ENCODE data around the gene ZNF436.
A peak's percentile ranks its signal among the peaks of the same experiment; 100 is the strongest.

Gene ZNF436

DNA sequence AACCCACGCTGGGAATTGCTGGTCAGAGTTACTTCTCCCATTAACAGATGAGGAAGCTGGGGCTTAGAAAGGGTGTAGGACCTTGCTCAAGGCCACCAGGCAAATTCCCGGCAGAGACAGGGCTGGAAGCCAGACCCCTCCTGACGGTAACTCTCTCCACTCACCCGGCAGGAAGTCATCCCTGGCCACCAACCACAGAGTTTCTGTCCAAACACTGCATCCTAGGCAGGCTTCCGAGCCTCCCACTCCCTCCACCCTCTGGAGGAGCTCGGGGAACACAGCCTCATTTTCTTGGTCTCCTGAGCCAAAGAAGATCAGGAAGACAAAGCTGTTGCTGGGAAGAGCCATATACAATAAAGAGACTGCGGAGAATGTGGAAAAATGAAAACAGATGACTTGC, 25.0 kb upstream of the ZNF436 start:
- FAIRE-seq = no peak
- DNase-seq (ENCODE audit: insufficient read length, low spot score) = no peak
- TF ChIP-seq TAF1 (IDR thresholded peaks at IDR 0.05; ENCODE audit: low read depth, low read length) = no peak
- TF ChIP-seq POLR2A (IDR thresholded peaks at IDR 0.05; ENCODE audit: low read depth, low read length) = no peak
- no peak for TF ChIP-seq SPI1 (IDR thresholded peaks at IDR 0.05; ENCODE audit: low read depth, low read length)
- TF ChIP-seq POLR2AphosphoS5 (IDR thresholded peaks at IDR 0.05; ENCODE audit: low read depth, low read length) = no peak
- no peak for TF ChIP-seq PAX5 (IDR thresholded peaks at IDR 0.05; ENCODE audit: insufficient read depth, low read length, severe bottlenecking)
- TF ChIP-seq POU2F2 (IDR thresholded peaks at IDR 0.05; ENCODE audit: low read depth, low read length) = no peak

DNA sequence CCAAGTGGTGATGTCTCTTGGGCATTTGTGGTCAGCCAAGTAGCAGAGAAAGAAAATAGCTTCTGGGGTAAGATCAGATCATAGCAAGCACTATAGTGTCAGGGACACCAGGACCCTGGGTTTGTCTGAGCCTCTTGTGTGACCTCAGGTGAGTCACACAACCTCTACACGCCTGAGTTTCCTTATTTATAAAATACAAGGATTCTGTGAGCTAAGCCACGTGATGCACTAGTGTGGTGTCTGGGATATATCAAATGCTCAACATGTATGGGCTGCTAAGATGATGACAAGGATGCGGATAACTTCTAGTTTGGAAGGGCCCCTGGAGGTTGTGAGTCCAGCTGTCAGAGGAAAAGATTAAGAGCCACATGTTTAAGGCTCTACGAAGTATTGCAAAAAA, 24.5 kb upstream of the ZNF436 start:
- FAIRE-seq (no peak), DNase-seq (ENCODE audit: insufficient read length, low spot score) (no peak)
- no peak for TF ChIP-seq POLR2A (IDR thresholded peaks at IDR 0.05; ENCODE audit: low read depth, low read length)
- no peak for TF ChIP-seq POLR2AphosphoS5 (IDR thresholded peaks at IDR 0.05; ENCODE audit: low read depth, low read length)
- no peak for TF ChIP-seq SPI1 (IDR thresholded peaks at IDR 0.05; ENCODE audit: low read depth, low read length)
- TF ChIP-seq POU2F2 (IDR thresholded peaks at IDR 0.05; ENCODE audit: low read depth, low read length) = no peak
- no peak for TF ChIP-seq TAF1 (IDR thresholded peaks at IDR 0.05; ENCODE audit: low read depth, low read length)
- no peak for TF ChIP-seq PAX5 (IDR thresholded peaks at IDR 0.05; ENCODE audit: insufficient read depth, low read length, severe bottlenecking)

DNA sequence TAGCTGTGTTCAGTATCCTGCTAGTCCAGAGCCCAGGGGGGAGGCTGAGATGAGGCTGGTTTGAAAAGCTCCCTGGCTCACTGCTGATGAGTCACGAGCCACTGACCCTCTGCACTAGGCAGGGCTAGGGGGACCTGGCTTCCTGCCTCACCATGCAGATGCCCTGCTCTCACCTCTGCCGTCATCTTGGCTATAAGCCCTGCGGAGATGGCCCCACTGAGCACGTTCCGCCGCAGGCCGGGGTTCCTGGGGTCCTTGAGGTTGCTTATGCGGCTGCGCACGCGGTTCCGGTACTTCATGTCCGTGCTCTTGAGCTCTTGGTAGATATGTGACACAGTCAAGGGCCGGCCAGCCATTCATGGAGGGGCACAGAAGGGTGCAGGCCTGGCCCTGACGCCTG, 24.1 kb upstream of the ZNF436 start:
- DNase-seq (ENCODE audit: insufficient read length, low spot score) (no peak), FAIRE-seq (no peak)
- TF ChIP-seq PAX5 (IDR thresholded peaks at IDR 0.05; ENCODE audit: insufficient read depth, low read length, severe bottlenecking) (no peak), SPI1 (IDR thresholded peaks at IDR 0.05; ENCODE audit: low read depth, low read length) (no peak), TAF1 (IDR thresholded peaks at IDR 0.05; ENCODE audit: low read depth, low read length) (no peak), POLR2AphosphoS5 (IDR thresholded peaks at IDR 0.05; ENCODE audit: low read depth, low read length) (no peak)

DNA sequence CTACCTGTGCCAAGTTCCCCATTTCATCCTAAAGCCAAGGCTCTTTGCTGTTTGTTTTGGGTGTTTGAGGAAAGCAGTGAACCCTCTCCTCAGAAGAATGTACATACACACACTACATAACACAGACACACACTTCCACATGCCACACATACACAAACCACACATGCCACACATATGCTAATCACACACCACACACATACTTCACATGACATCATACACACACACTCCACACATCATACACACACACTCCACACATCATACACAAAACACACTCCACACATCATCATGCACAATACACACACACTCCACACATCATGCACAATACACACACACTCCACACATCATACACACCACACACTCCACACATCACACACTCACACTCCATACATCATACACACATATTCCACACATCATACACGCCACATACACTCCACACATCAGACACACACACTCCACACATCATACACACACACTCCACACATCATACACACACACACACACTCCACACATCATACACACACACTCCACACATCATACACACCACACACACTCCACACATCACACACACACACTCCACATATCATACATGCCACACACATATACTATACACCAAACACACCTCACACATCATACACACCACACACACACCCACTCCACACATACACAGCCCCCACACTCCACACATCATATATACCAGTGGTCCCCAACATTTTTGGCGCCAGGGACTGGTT, 22.7 kb upstream of the ZNF436 start:
- FAIRE-seq (peak; percentile 98), DNase-seq (ENCODE audit: insufficient read length, low spot score) (no peak)
- TF ChIP-seq TAF1 (IDR thresholded peaks at IDR 0.05; ENCODE audit: low read depth, low read length) (no peak), POLR2A (IDR thresholded peaks at IDR 0.05; ENCODE audit: low read depth, low read length) (no peak), SPI1 (IDR thresholded peaks at IDR 0.05; ENCODE audit: low read depth, low read length) (no peak), PAX5 (IDR thresholded peaks at IDR 0.05; ENCODE audit: insufficient read depth, low read length, severe bottlenecking) (no peak), POU2F2 (IDR thresholded peaks at IDR 0.05; ENCODE audit: low read depth, low read length) (no peak), POLR2AphosphoS5 (IDR thresholded peaks at IDR 0.05; ENCODE audit: low read depth, low read length) (no peak)

DNA sequence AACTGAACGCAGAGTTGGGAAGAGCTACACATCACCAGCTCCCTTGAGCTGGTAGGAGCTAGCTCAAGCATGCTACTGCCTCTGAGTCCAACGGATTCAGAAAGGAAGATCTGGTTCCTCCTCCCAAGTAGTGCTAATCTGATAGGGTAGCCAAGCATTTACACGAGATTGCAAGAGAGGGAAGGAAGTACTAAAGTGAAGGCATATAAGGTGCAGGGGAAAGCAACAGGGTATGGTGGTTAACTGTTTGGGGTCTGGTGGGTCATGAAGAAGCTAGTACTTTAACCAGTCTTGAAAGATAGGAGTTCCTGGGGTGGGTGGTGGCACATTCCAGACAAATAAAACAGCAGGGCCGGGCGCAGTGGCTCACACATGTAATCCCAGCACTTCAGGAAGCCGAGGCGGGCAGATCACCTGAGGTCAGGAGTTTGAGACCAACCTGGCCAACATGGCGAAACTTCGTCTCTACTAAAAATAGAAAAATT, 20.2 kb upstream of the ZNF436 start:
- FAIRE-seq = no peak
- no peak for DNase-seq (ENCODE audit: insufficient read length, low spot score)
- TF ChIP-seq SPI1 (IDR thresholded peaks at IDR 0.05; ENCODE audit: low read depth, low read length) (no peak), TAF1 (IDR thresholded peaks at IDR 0.05; ENCODE audit: low read depth, low read length) (no peak), POU2F2 (IDR thresholded peaks at IDR 0.05; ENCODE audit: low read depth, low read length) (no peak), POLR2AphosphoS5 (IDR thresholded peaks at IDR 0.05; ENCODE audit: low read depth, low read length) (no peak), POLR2A (IDR thresholded peaks at IDR 0.05; ENCODE audit: low read depth, low read length) (no peak), PAX5 (IDR thresholded peaks at IDR 0.05; ENCODE audit: insufficient read depth, low read length, severe bottlenecking) (no peak)

DNA sequence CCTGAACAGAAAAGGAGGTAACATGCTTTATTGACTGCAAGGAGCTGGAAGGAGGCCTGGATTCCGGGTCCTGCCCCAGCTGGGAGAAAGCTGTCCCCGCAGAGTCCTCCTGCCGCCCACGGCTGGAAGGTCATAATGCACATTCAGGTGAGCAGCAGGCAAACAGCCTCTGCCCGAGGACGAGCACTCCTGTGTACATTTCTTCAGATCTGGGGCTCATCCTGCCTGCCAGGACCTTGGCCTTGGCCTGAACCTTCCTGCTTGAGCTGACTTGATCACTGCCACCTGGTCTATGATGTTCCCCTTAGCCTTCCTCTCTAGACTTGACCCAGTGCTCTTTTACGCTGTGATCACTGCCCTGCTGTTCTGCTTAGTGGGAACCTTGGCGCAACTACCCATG, 17.9 kb upstream of the ZNF436 start:
- FAIRE-seq = no peak
- DNase-seq (ENCODE audit: insufficient read length, low spot score) = no peak
- TF ChIP-seq TAF1 (IDR thresholded peaks at IDR 0.05; ENCODE audit: low read depth, low read length) (no peak), POU2F2 (IDR thresholded peaks at IDR 0.05; ENCODE audit: low read depth, low read length) (no peak), SPI1 (IDR thresholded peaks at IDR 0.05; ENCODE audit: low read depth, low read length) (no peak)

DNA sequence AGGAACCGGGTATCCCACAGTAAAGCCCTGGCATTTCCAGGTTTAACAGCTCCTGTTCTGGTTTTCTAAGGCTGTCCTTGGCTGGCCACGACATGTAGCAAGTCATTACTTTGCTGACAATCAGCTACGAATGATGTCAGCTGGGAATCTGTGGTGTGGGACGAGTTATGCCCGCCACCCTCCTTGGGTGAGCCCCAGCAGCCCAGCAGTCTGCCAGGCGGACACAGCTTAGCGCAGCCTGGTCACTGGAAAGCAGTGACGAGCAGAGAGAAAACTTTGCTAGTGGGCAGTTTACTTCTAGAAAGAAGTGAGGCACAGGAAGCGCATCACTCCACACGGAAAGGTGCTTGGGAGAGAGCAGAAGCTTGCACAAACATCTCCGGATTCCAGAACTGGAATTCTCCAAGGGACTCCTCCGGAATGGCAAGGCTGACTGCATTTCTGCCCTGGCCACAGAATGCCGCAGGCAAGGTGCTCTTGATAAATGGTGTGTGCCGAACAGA, 15.5 kb upstream of the ZNF436 start:
- DNase-seq (ENCODE audit: insufficient read length, low spot score) (no peak), FAIRE-seq (no peak)

DNA sequence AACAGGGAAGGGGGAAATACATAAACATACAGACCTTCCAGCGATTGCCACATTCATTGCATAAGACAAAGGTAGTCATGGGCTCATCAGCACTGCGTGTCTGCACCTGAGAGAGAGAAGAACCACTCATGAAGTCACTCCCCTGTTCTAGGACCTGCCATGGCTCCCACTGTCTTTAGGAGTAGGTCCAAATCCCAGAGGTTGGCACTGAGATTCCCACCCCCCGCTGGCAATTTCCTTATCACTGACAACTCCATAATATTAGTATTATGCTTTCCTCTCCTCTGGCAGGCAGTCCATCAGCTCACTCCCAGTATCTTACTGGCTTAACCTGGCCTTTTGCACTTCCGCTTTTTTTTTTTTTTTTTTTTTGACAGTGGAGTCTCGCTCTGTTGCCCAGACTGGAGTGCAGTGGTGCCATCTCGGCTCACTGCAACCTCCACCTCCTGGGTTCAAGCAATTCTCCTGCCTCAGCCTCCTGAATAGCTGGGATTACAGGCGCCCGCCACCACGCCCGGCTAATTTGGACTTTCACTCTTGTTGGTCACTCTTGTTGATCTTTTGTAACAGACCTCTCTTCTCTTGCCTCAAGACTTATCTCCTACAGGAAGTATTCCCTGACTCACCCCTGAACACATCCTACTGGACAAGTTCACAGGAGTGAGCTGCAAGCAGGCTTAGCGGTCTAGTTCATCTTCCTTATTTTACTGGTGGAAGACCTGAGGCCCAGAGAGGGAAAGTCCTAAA, 14.8 kb upstream of the ZNF436 start:
- TF ChIP-seq TAF1 (IDR thresholded peaks at IDR 0.05; ENCODE audit: low read depth, low read length) = no peak
- TF ChIP-seq POLR2AphosphoS5 (IDR thresholded peaks at IDR 0.05; ENCODE audit: low read depth, low read length) = no peak
- no peak for TF ChIP-seq POLR2A (IDR thresholded peaks at IDR 0.05; ENCODE audit: low read depth, low read length)
- no peak for TF ChIP-seq SPI1 (IDR thresholded peaks at IDR 0.05; ENCODE audit: low read depth, low read length)
- TF ChIP-seq POU2F2 (IDR thresholded peaks at IDR 0.05; ENCODE audit: low read depth, low read length) = no peak
- TF ChIP-seq PAX5 (IDR thresholded peaks at IDR 0.05; ENCODE audit: insufficient read depth, low read length, severe bottlenecking) = no peak
- no peak for DNase-seq (ENCODE audit: insufficient read length, low spot score)
- FAIRE-seq = no peak

More for the DNA sequence above, 15.5 kb upstream of the ZNF436 start:
- no peak for TF ChIP-seq POU2F2 (IDR thresholded peaks at IDR 0.05; ENCODE audit: low read depth, low read length)

DNA sequence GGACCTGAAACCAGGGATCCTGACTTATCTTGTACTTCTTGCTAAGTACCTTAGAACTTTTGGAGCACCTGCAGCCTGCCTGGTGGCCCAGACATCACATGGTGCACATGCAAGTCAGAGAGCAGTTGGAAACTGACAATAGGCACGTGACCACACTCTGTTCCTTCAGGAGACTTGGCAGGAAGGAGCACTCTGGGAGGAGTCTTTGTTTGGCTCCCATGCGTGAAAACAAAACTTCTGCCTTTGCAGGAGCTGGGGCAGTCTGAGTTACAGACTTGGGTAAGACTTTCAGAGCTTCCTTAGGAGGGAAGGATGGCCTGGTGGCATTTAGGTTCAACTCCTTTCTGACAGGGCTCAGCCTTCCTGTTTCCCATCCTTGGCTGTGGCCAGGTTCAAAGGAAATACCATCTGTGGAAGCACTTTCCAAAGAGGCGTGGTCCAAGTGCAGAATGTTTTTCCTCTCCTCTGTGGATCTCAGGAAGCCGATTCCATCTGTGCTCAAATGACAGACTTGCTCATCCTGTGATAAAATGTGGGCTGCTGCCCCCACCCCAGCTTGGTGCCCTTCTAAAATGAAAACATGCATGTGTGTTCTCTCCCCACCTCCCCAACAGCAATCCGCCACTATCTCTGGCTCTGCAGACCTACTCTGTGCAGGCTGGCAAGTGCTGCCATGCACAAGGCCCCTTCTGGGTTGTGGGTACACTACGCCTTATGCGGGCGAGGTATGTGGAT, 14.1 kb upstream of the ZNF436 start:
- FAIRE-seq = no peak
- TF ChIP-seq PAX5 (IDR thresholded peaks at IDR 0.05; ENCODE audit: insufficient read depth, low read length, severe bottlenecking) (no peak), POLR2A (IDR thresholded peaks at IDR 0.05; ENCODE audit: low read depth, low read length) (no peak), TAF1 (IDR thresholded peaks at IDR 0.05; ENCODE audit: low read depth, low read length) (no peak), POU2F2 (IDR thresholded peaks at IDR 0.05; ENCODE audit: low read depth, low read length) (no peak), SPI1 (IDR thresholded peaks at IDR 0.05; ENCODE audit: low read depth, low read length) (no peak), POLR2AphosphoS5 (IDR thresholded peaks at IDR 0.05; ENCODE audit: low read depth, low read length) (no peak)
- DNase-seq (ENCODE audit: insufficient read length, low spot score) = no peak

Measured in GM12891 (cell line).